Epithelial cell of proximal tubule (primary cell): ENCODE results near the gene NCBP3. TPM values are rescaled to one million over a fixed set of nuclear protein-coding genes. Genes with fewer than 3 reads are reported as not detected.

Source experiments
- DNase-seq: peaks from one replicate; pipeline ENCODE4 v3.0.0-alpha.2; 2011; ENCODE audit warnings: low read depth
- H3K4me3 ChIP-seq: 2 replicates; pipeline ENCODE4 v1.5.1; 2011; ENCODE audit warnings: low read depth, mild to moderate bottlenecking, low read length
- CTCF ChIP-seq: conservative IDR thresholded peaks from 2 replicates; pipeline ENCODE4 v1.5.1; 2012; ENCODE audit warnings: low read depth, mild to moderate bottlenecking, low read length
- total RNA-seq: library from RNA; depleted of rRNA; stranded (reverse); fragments of >200 nt; gene quantifications from 2 replicates; pipeline ENCODE4 v1.2.3, GENCODE V29; 2015

The NCBP3 gene
- total RNA-seq, 1 donor from 2014 or later = 16.4 TPM

- no peak overlapping the region for H3K4me3 ChIP-seq
- no peak for TF ChIP-seq CTCF
Measured at GRCh38 chr17:3765981-3766380, 80.1 kb downstream of the NCBP3 start.

GRCh38 chr17:3763777-3764170, 82.3 kb downstream of the NCBP3 start:
- no peak overlapping the region for H3K4me3 ChIP-seq
- DNase-seq = no peak
- no peak for TF ChIP-seq CTCF

More at GRCh38 chr17:3765981-3766380, 80.1 kb downstream of the NCBP3 start:
- DNase-seq = no peak

GRCh38 chr17:3762922-3763776, 82.9 kb downstream of the NCBP3 start:
- no peak overlapping the region for H3K4me3 ChIP-seq
- TF ChIP-seq CTCF = no peak
- DNase-seq = no peak

GRCh38 chr17:3761918-3762380, 84.1 kb downstream of the NCBP3 start:
- no peak for TF ChIP-seq CTCF
- no peak for DNase-seq
- H3K4me3 ChIP-seq = no peak overlapping the region

- no peak for TF ChIP-seq CTCF
- H3K4me3 ChIP-seq = no peak overlapping the region
- DNase-seq = no peak
Measured at GRCh38 chr17:3761036-3761917, 84.8 kb downstream of the NCBP3 start.

- no peak overlapping the region for H3K4me3 ChIP-seq
- no peak for TF ChIP-seq CTCF
- DNase-seq = no peak
Measured at GRCh38 chr17:3759597-3760216, 86.3 kb downstream of the NCBP3 start.
